Measurements from ENCODE around the gene FDCSP. TPM values are rescaled to one million over a fixed set of nuclear protein-coding genes. Genes with fewer than 3 reads are reported as not detected.
"Not testable (repeated sequence)": the region's sequence is repeated elsewhere in the genome, so short reads cannot be mapped to it uniquely, and the experiment has no call there.

The FDCSP gene
- total RNA-seq, 1 experiment from 2014 or later: not detected

DNA sequence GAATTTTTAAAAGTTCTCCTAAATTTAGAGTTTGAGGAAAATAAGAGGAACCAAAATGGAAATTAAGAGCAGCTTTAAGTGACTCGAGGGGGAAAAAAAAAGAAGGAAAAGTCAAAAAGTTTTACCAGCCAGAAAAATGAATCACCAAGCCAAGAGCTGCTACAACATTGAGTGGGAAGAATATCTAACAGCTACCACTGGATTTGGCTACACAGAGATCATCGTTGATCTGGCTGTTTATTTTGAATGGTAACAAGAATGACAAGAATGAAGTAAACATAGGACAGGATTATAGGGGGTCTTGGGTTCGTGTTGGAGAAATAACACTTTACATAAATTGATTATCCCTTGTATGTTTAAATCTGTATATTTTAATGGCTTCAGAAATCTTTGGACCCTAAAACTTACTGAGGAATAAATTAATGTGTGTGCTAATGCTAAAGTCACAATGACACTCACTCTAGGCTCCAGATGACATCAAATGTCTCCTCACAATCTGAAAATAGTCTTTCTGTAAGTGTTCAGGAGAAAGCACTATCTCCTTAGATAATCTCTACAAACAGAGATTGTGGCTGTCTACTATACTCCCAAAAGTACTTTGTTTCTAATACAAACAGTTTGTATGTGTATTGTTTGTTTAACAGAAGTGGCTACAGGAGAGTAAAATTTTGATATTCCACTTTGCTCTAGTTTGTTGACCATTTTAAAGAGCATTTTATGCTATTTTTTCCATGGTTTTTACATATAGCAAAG, 13.4 kb downstream of the FDCSP start:
- DNase-seq (ENCODE audit: low spot score): no peak

- no peak for DNase-seq (ENCODE audit: low spot score)
Measured at GRCh38 chr4:70239884-70240591, 14.1 kb downstream of the FDCSP start.

GRCh38 chr4:70242297-70242696, 16.4 kb downstream of the FDCSP start, which contains the start of gene CSN3:
Gene CSN3, plus strand, starts transcription at chr4:70242597. Its CDS starts 2,223 bp downstream, at chr4:70244820.
- not testable (repeated sequence) for DNase-seq (ENCODE audit: low spot score)

DNA sequence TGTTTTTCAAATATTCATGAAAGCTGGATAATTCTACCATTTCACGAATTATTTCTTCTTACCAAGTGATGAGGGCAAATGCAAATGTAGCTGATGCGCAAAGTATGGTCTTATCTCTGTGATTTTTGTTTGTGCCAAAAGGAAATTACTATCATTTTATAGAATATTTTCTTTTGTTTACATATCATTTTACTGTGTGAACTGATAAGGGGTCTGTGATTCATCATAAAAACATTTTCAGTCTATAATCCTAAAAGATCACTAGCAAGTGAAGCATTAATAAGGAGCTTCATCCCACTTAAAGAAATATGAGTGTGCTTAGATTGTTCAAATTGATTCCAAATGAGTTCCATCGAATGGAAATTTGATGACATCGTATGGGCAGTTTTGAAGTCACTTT, 17.2 kb downstream of the FDCSP start:
- no peak for DNase-seq (ENCODE audit: low spot score)

DNA sequence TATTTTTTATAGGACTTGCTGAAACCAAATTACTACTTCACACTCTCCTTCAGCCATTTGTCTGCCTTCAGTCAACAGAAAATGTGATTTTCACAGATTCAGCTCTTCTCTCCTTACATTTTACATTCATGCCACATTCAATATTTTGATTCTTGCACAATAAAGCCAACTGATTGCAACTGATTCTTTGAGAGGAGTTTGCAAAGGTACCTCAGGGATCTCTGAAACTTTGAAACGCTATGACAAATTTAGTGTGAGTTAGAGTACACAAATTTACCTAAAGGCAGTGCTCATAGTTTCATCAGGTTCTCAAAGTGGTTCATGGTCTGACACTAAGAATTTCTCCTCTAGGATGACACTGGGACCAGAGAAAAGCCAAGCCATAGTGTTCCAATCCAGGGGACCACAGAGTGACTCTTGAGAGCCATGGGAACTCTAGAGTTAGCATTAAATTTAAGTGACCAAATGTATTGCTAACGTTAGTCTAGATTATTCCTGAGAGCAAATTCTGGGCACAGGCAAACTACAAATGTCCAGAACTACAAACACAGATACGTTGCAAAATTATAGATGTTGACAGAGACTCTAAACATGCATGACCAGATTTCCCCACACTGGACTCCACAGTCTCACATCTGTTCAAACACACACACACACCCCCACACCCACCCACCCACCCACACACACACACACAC, 25.5 kb downstream of the FDCSP start:
- DNase-seq (ENCODE audit: low spot score): no peak

DNA sequence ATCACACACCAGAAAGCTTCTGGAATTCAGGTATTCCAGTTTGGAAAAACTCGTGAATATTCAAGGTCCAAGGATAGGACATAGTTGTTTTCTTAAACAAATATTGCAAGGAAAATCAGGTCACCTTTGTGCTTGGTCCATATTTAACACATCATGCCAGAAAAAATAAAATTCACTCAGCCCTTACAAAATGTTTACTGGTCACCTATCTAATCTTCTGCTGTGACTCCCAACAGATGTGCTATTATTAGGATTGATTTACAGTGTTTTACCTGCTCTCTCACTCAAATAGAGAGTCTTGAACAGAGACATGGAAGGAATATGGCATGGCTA, 26.0 kb downstream of the FDCSP start:
- DNase-seq (ENCODE audit: low spot score): no peak

- DNase-seq (ENCODE audit: low spot score): peak; percentile 8
Measured at GRCh38 chr4:70269674-70270073, 43.8 kb downstream of the FDCSP start.

DNA sequence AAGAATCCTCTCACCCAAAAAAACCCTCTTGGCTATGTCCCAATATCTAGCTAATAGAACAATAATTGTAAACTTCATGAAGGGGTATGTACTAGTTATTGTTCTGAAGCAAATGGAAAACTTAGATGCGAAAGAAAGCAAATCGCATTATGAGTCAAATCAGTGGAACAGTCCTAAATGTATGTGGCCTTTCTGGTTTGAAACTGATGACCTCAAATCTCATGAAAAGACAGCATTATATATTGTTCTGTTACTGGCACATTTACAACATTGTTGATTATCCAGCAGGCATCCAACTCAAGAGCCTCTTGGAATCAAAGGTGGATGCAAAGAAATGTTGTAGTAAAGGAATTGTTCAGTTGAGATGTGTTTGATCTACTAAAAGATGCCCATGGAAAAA, 51.2 kb downstream of the FDCSP start:
- no peak for DNase-seq (ENCODE audit: low spot score)

- no peak for DNase-seq (ENCODE audit: low spot score)
Measured at GRCh38 chr4:70280567-70280966, 54.6 kb downstream of the FDCSP start.

Other genes starting within 250 kb of the FDCSP start
- not detected in 2 replicates for gene STATH, start 230.2 kb upstream of the FDCSP start, total RNA-seq (2014; rRNA removed; shearing (Covaris generic))
- gene HTN3, start 197.7 kb upstream of the FDCSP start, total RNA-seq (2014; rRNA removed; shearing (Covaris generic)): not detected in 2 replicates
- gene HTN1, start 175.7 kb upstream of the FDCSP start, total RNA-seq (2014; rRNA removed; shearing (Covaris generic)): not detected in 2 replicates
- not detected in 2 replicates for gene PRR27, start 71.9 kb upstream of the FDCSP start, total RNA-seq (2014; rRNA removed; shearing (Covaris generic))
- not detected in 2 replicates for gene ODAM, start 30.4 kb upstream of the FDCSP start, total RNA-seq (2014; rRNA removed; shearing (Covaris generic))
- gene CSN3, start 16.5 kb downstream of the FDCSP start, total RNA-seq (2014; rRNA removed; shearing (Covaris generic)): not detected in 2 replicates
- gene CABS1, start 108.9 kb downstream of the FDCSP start, total RNA-seq (2014; rRNA removed; shearing (Covaris generic)): not detected in 2 replicates
- gene SMR3A, start 134.6 kb downstream of the FDCSP start, total RNA-seq (2014; rRNA removed; shearing (Covaris generic)): not detected in 2 replicates
- gene SMR3B, start 157.0 kb downstream of the FDCSP start, total RNA-seq (2014; rRNA removed; shearing (Covaris generic)): not detected in 2 replicates
- not detected in 2 replicates for gene OPRPN, start 171.8 kb downstream of the FDCSP start, total RNA-seq (2014; rRNA removed; shearing (Covaris generic))
- not detected in 2 replicates for gene MUC7, start 246.1 kb downstream of the FDCSP start, total RNA-seq (2014; rRNA removed; shearing (Covaris generic))